IMR-90 (cell line): ENCODE data around the gene NBPF4. TPM values are rescaled to one million over a fixed set of nuclear protein-coding genes. Genes with fewer than 3 reads are reported as not detected.
"Not testable (repeated sequence)": the region's sequence is repeated elsewhere in the genome, so short reads cannot be mapped to it uniquely, and the experiment has no call there.

ENCODE experiments used
- ATAC-seq: fragments of 200-7000 bp; cut with Tn5 transposase; 2 replicates; pipeline ENCODE4 v1.9.1; 2020; ENCODE audit warnings: low read depth, mild to moderate bottlenecking, moderate library complexity
- BruUV-seq: library from RNA; stranded (reverse); fragments of 400-500 nt; replicated peaks from 2 replicates; lab custom pipeline; 2021; lab: Mats Ljungman, UMichigan
- CTCF ChIA-PET: fragments of 300-600 bp; formaldehyde crosslinking; extraction: SDS; loops from one replicate; lab custom pipeline; 2021; ENCODE audit warnings: antibody characterized with exemption; lab: Yijun Ruan, JAX
- POLR2A ChIA-PET: fragments of 300-600 bp; sonication (Branson Sonifier 250); formaldehyde crosslinking; loops from one replicate; lab custom pipeline; 2022; ENCODE audit warnings: antibody characterized with exemption; ENCODE audit not compliant: unreplicated experiment; lab: Charles Lee
- DNase-seq: peaks from one replicate; pipeline ENCODE4 v3.0.0; 2013
- H2AFZ ChIP-seq: replicated peaks from 2 replicates; pipeline ENCODE3; 2013; ENCODE audit warnings: low read length, mild to moderate bottlenecking; ENCODE audit not compliant: poor library complexity
- H2AK5ac ChIP-seq: 2 replicates; pipeline ENCODE4 v1.6.1; 2013; ENCODE audit warnings: low read depth, low read length, inconsistent platforms
- H2AK9ac ChIP-seq: replicated peaks from 2 replicates; pipeline ENCODE3; 2013; ENCODE audit warnings: mild to moderate bottlenecking, low read depth, low read length, moderate library complexity; ENCODE audit not compliant: poor library complexity
- H2BK120ac ChIP-seq: 2 replicates; pipeline ENCODE4 v1.6.1; 2013; ENCODE audit warnings: low read depth, low read length, inconsistent platforms
- H2BK15ac ChIP-seq: 3 replicates; pipeline ENCODE4 v1.6.1; 2013; ENCODE audit warnings: low read depth, low read length, inconsistent platforms
- H2BK20ac ChIP-seq: 2 replicates; pipeline ENCODE4 v1.6.1; 2013; ENCODE audit warnings: low read depth, mild to moderate bottlenecking, inconsistent platforms, low read length, moderate library complexity
- H2BK5ac ChIP-seq: 2 replicates; pipeline ENCODE4 v1.6.1; 2013; ENCODE audit warnings: mild to moderate bottlenecking, low read depth, low read length, inconsistent platforms; ENCODE audit not compliant: poor library complexity, severe bottlenecking
- H3K14ac ChIP-seq: replicated peaks from 2 replicates; pipeline ENCODE4 v1.6.1; 2013; ENCODE audit warnings: low read depth, low read length, inconsistent platforms
- H3K18ac ChIP-seq: 2 replicates; pipeline ENCODE4 v1.6.1; 2013; ENCODE audit warnings: low read depth, low read length, control low read depth
- H3K23ac ChIP-seq: 2 replicates; pipeline ENCODE4 v1.6.1; 2013; ENCODE audit warnings: low read depth, low read length, inconsistent platforms
- H3K27ac ChIP-seq: 2 replicates; pipeline ENCODE4 v1.5.1; 2013; ENCODE audit warnings: mild to moderate bottlenecking, control low read depth, low read length; ENCODE audit not compliant: insufficient read depth
- H3K27me3 ChIP-seq: 2 replicates; pipeline ENCODE4 v1.6.1; 2013; ENCODE audit warnings: low read length; ENCODE audit not compliant: control insufficient read depth, insufficient read depth
- H3K36me3 ChIP-seq: 2 replicates; pipeline ENCODE4 v1.6.1; 2013; ENCODE audit warnings: low read length, mixed read lengths; ENCODE audit not compliant: control insufficient read depth, insufficient read depth
- H3K4ac ChIP-seq: 2 replicates; pipeline ENCODE4 v1.6.1; 2013; ENCODE audit warnings: low read depth, low read length, inconsistent platforms
- H3K4me1 ChIP-seq: 2 replicates; pipeline ENCODE4 v1.6.1; 2013; ENCODE audit warnings: low read length, mixed read lengths; ENCODE audit not compliant: control insufficient read depth, insufficient read depth
- H3K4me2 ChIP-seq: 2 replicates; pipeline ENCODE4 v1.6.1; 2013; ENCODE audit warnings: low read depth, mild to moderate bottlenecking, control low read depth, low read length, moderate library complexity
- H3K4me3 ChIP-seq: 2 replicates; pipeline ENCODE4 v1.5.1; 2013; ENCODE audit warnings: low read depth, mild to moderate bottlenecking, control low read depth, low read length, moderate library complexity; ENCODE audit not compliant: insufficient read depth
- H3K56ac ChIP-seq: 2 replicates; pipeline ENCODE4 v1.6.1; 2013; ENCODE audit warnings: low read length, inconsistent platforms; ENCODE audit not compliant: insufficient read depth; ENCODE audit errors: extremely low read depth
- H3K79me1 ChIP-seq, 2 experiments: 2 replicates each; pipeline ENCODE4 v1.6.1; 2013; ENCODE audit warnings: low read length in 2 of 2, inconsistent platforms in 1 of 2, low read depth in 1 of 2
- H3K9ac ChIP-seq: 2 replicates; pipeline ENCODE4 v1.6.1; 2013; ENCODE audit warnings: low read depth, low read length, control low read depth
- H3K9me1 ChIP-seq: 2 replicates; pipeline ENCODE4 v1.6.1; 2013; ENCODE audit warnings: low read length, inconsistent platforms; ENCODE audit not compliant: insufficient read depth
- H3K9me3 ChIP-seq: 2 replicates; pipeline ENCODE4 v1.6.1; 2013; ENCODE audit warnings: low read length; ENCODE audit not compliant: control insufficient read depth, insufficient read depth
- H4K20me1 ChIP-seq: 2 replicates; pipeline ENCODE4 v1.6.1; 2013; ENCODE audit warnings: low read length, inconsistent platforms; ENCODE audit not compliant: insufficient read depth
- H4K5ac ChIP-seq: 2 replicates; pipeline ENCODE4 v1.6.1; 2013; ENCODE audit warnings: mild to moderate bottlenecking, low read depth, low read length, control low read depth
- H4K8ac ChIP-seq, 2 experiments: 2 replicates each; pipeline ENCODE4 v1.6.1; 2013; ENCODE audit warnings: low read depth in 2 of 2, low read length in 2 of 2, control low read depth in 1 of 2, inconsistent platforms in 1 of 2
- H4K91ac ChIP-seq: 2 replicates; pipeline ENCODE4 v1.6.1; 2013; ENCODE audit warnings: low read depth, low read length, inconsistent platforms; ENCODE audit not compliant: insufficient read depth
- WGBS, 2 experiments: methylation state at CpG; one replicate each; pipeline versions ENCODE4 v1.1.5 to v1.1.7; 2013; ENCODE audit warnings: missing lambda C conversion rate in 2 of 2; ENCODE audit not compliant: insufficient read length in 1 of 2; ENCODE audit errors: extremely low coverage in 2 of 2; 5-methylcytosine and 5-hydroxymethylcytosine counted together
- dilution Hi-C: fragments of 300-500 bp; cut with HindIII; formaldehyde crosslinking; loops from one replicate; pipeline ENCODE4 v1.14.3; 2018; ENCODE audit warnings: low sequenced_read_pairs; ENCODE audit not compliant: unreplicated experiment
- in situ Hi-C: fragments of 300-500 bp; cut with MboI; formaldehyde crosslinking; loops from 3 replicates; pipeline ENCODE4 v1.14.3; 2019; ENCODE audit warnings: low sequenced_read_pairs, inconsistent platforms, mixed read lengths
- intact Hi-C: fragments of 100-400 bp; cut with micrococcal nuclease; formaldehyde crosslinking; loops from 2 replicates; pipeline ENCODE4 v1.10.0; 2022
- polyA plus RNA-seq, 3 experiments: library from polyadenylated mRNA; depleted of rRNA; stranded (reverse); fragments of >200 nt; gene quantifications; 2 replicates each; pipeline ENCODE4 v1.2.3, GENCODE V29; 2012; ENCODE audit warnings: low replicate concordance in 1 of 3
- total RNA-seq: library from RNA; depleted of rRNA; stranded (reverse); fragments of >200 nt; gene quantifications from 2 replicates; pipeline ENCODE4 v1.2.3, GENCODE V29; 2012

Gene NBPF4
- total and polyA plus RNA-seq, 2 of the 4 experiments (the other 2 are of a cell fraction), result not detected

DNA sequence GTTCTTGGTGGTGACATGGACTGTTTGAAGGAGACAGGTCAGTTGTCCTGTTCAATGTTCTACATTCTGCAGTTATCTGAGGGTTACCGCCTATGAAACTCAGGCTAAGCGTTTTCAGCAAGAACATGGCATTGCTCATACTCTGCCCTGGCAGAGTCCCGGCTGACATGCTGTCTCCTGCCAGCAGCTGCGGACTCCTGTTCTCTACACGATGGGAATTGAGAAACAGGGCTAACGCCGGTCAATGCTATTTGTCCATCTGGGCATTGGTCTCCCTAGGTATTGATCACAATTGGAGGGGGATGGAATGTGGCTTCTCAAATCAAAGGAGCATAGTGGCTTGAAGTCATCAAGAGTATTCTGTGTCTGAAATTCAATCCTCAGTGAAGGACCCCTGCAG, 20.6 kb downstream of the NBPF4 start:
- H2AK5ac ChIP-seq, H3K27me3 ChIP-seq, H3K9me3 ChIP-seq, H4K8ac ChIP-seq, BruUV-seq, H2BK15ac ChIP-seq, H3K9ac ChIP-seq, H2AK9ac ChIP-seq, DNase-seq, in situ Hi-C loops, intact Hi-C loops, H3K9me1 ChIP-seq, ATAC-seq, H2BK120ac ChIP-seq, H4K91ac ChIP-seq, POLR2A ChIA-PET, H3K14ac ChIP-seq, H2BK5ac ChIP-seq, H3K4me2 ChIP-seq, H2BK20ac ChIP-seq, H3K18ac ChIP-seq, H3K27ac ChIP-seq, H3K4me3 ChIP-seq, H3K56ac ChIP-seq, CTCF ChIA-PET, H3K36me3 ChIP-seq, H2AFZ ChIP-seq, H3K4me1 ChIP-seq, H4K20me1 ChIP-seq, H3K23ac ChIP-seq, H3K79me1 ChIP-seq, H4K5ac ChIP-seq, H3K4ac ChIP-seq, dilution Hi-C loops: not testable (repeated sequence)
- WGBS, 2 experiments, result no CpG with 5 or more reads among the region's 7 CpGs

DNA sequence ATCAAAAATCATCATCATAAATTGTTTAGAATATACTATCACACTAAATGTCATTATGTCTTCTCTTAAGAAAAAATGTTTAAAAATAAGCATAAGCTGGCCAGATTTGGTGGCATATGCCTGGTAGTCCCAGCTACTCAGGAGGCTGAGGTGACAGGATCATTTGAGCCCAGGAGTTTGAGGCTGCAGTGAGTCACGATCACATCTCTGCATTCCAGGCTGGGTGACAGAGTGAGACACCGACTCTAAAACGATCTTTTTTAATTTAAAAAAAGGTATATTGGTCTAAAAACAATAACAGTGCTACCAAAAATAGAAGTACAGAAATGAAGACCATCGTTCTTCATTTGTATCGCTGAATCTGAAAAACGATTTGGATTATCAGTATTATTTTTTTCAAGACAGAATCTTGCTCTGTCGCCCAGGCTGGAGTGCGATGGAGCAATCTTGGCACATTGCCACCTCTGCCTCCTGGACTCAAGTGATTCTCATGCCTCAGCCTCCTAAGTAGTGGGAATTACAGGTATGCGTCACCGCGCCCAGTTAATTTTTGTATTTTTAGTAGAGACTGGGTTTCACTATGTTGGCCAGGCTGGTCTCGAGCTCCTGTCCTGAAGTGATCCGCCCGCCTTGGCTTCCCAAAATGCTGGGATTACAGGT, 26.2 kb downstream of the NBPF4 start:
- H2AK5ac ChIP-seq, POLR2A ChIA-PET, CTCF ChIA-PET: not testable (repeated sequence)

More for the DNA sequence above, 26.2 kb downstream of the NBPF4 start:
- ATAC-seq, in situ Hi-C loops, H2BK20ac ChIP-seq, H2BK15ac ChIP-seq, H3K18ac ChIP-seq, H3K9me3 ChIP-seq, H3K9ac ChIP-seq, H3K79me1 ChIP-seq, H2BK120ac ChIP-seq, H3K4me3 ChIP-seq, H3K4me1 ChIP-seq, H2BK5ac ChIP-seq, H3K27me3 ChIP-seq, H3K4ac ChIP-seq, H4K20me1 ChIP-seq, H4K91ac ChIP-seq, H3K56ac ChIP-seq, H3K36me3 ChIP-seq, H3K27ac ChIP-seq, DNase-seq, BruUV-seq, H3K4me2 ChIP-seq, H3K14ac ChIP-seq, H3K23ac ChIP-seq, H4K5ac ChIP-seq, dilution Hi-C loops, H4K8ac ChIP-seq, H2AK9ac ChIP-seq, H3K9me1 ChIP-seq, H2AFZ ChIP-seq: not testable (repeated sequence)
- intact Hi-C loops, result loop anchor here (10.0 kb wide), 1 partner anchor 427 kb away; no protein-coding TSS in a partner anchor
- WGBS, 2 experiments, result no CpG with 5 or more reads among the region's 14 CpGs
